ENCODE measurements around the gene CEP85. TPM values are rescaled to one million over a fixed set of nuclear protein-coding genes. Genes with fewer than 3 reads are reported as not detected.

The CEP85 gene
- total and polyA plus RNA-seq, 9 of the 15 experiments (the other 6 are each of a cell fraction or from before 2014, with no cell fraction given), result 42.1 to 140 (median 92.6) TPM

DNA sequence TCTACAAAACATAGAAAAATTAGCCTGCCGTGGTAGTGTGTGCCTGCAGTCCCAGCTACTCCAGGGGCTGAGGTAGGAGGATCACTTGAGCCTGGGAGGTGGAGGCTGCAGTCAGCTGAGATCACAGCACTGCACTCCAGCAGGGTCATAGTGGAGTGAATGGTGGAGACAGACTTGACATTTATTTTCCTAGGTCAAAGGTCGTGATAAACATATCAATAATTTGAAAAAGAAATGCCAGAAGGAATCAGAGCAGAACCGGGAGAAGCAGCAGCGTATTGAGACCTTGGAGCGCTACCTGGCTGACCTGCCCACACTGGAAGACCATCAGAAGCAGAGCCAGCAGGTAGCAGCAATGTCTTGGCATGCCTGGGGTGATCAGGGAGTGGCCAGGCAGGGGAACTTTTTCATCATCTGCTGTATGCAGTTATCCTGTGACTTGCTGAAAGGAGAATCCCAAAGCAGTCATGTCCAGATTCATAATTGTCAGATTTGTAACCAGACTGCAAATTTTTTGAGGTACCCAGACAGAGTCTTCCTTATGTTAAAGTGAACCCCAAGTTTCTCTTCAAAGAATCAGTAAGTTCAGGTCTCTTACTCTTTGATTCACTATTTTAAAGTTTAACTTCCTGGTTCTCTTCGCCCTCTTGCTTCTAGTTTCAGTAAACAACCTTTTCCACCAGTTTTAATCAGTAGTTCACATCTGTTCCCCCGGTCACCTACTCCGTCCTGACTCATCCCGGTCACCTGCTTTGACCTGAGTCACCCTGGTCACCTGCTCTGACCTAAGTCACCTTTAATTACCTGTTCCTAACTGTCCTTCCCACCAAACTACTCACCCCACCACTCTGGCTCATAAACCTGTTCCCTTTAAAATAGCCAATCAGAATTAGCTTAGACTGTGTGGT is 34.5 kb downstream of the CEP85 start (continued):
- TF ChIP-seq, protein P1, sequence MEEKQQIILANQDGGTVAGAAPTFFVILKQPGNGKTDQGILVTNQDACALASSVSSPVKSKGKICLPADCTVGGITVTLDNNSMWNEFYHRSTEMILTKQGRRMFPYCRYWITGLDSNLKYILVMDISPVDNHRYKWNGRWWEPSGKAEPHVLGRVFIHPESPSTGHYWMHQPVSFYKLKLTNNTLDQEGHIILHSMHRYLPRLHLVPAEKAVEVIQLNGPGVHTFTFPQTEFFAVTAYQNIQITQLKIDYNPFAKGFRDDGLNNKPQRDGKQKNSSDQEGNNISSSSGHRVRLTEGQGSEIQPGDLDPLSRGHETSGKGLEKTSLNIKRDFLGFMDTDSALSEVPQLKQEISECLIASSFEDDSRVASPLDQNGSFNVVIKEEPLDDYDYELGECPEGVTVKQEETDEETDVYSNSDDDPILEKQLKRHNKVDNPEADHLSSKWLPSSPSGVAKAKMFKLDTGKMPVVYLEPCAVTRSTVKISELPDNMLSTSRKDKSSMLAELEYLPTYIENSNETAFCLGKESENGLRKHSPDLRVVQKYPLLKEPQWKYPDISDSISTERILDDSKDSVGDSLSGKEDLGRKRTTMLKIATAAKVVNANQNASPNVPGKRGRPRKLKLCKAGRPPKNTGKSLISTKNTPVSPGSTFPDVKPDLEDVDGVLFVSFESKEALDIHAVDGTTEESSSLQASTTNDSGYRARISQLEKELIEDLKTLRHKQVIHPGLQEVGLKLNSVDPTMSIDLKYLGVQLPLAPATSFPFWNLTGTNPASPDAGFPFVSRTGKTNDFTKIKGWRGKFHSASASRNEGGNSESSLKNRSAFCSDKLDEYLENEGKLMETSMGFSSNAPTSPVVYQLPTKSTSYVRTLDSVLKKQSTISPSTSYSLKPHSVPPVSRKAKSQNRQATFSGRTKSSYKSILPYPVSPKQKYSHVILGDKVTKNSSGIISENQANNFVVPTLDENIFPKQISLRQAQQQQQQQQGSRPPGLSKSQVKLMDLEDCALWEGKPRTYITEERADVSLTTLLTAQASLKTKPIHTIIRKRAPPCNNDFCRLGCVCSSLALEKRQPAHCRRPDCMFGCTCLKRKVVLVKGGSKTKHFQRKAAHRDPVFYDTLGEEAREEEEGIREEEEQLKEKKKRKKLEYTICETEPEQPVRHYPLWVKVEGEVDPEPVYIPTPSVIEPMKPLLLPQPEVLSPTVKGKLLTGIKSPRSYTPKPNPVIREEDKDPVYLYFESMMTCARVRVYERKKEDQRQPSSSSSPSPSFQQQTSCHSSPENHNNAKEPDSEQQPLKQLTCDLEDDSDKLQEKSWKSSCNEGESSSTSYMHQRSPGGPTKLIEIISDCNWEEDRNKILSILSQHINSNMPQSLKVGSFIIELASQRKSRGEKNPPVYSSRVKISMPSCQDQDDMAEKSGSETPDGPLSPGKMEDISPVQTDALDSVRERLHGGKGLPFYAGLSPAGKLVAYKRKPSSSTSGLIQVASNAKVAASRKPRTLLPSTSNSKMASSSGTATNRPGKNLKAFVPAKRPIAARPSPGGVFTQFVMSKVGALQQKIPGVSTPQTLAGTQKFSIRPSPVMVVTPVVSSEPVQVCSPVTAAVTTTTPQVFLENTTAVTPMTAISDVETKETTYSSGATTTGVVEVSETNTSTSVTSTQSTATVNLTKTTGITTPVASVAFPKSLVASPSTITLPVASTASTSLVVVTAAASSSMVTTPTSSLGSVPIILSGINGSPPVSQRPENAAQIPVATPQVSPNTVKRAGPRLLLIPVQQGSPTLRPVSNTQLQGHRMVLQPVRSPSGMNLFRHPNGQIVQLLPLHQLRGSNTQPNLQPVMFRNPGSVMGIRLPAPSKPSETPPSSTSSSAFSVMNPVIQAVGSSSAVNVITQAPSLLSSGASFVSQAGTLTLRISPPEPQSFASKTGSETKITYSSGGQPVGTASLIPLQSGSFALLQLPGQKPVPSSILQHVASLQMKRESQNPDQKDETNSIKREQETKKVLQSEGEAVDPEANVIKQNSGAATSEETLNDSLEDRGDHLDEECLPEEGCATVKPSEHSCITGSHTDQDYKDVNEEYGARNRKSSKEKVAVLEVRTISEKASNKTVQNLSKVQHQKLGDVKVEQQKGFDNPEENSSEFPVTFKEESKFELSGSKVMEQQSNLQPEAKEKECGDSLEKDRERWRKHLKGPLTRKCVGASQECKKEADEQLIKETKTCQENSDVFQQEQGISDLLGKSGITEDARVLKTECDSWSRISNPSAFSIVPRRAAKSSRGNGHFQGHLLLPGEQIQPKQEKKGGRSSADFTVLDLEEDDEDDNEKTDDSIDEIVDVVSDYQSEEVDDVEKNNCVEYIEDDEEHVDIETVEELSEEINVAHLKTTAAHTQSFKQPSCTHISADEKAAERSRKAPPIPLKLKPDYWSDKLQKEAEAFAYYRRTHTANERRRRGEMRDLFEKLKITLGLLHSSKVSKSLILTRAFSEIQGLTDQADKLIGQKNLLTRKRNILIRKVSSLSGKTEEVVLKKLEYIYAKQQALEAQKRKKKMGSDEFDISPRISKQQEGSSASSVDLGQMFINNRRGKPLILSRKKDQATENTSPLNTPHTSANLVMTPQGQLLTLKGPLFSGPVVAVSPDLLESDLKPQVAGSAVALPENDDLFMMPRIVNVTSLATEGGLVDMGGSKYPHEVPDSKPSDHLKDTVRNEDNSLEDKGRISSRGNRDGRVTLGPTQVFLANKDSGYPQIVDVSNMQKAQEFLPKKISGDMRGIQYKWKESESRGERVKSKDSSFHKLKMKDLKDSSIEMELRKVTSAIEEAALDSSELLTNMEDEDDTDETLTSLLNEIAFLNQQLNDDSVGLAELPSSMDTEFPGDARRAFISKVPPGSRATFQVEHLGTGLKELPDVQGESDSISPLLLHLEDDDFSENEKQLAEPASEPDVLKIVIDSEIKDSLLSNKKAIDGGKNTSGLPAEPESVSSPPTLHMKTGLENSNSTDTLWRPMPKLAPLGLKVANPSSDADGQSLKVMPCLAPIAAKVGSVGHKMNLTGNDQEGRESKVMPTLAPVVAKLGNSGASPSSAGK (IDR thresholded peaks at IDR 0.05), result no peak
- TF ChIP-seq ZNF232 (CRISPR knock-in tag; IDR thresholded peaks at IDR 0.05) (peak; percentile 55; the same call in 1 of the 2 replicates), NCOA6 (IDR thresholded peaks at IDR 0.05) (no peak), ZNF274 (IDR thresholded peaks at IDR 0.05; ENCODE audit: borderline replicate concordance, low read depth, low read length) (no peak), NFATC3 (IDR thresholded peaks at IDR 0.05) (no peak), CC2D1A (IDR thresholded peaks at IDR 0.05) (0 out of 2 replicates have a peak, but pooled peaks have one; percentile 16)
- TF ChIP-seq, protein P2, sequence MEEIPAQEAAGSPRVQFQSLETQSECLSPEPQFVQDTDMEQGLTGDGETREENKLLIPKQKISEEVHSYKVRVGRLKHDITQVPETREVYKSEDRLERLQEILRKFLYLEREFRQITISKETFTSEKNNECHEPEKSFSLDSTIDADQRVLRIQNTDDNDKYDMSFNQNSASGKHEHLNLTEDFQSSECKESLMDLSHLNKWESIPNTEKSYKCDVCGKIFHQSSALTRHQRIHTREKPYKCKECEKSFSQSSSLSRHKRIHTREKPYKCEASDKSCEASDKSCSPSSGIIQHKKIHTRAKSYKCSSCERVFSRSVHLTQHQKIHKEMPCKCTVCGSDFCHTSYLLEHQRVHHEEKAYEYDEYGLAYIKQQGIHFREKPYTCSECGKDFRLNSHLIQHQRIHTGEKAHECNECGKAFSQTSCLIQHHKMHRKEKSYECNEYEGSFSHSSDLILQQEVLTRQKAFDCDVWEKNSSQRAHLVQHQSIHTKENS (CRISPR knock-in tag; IDR thresholded peaks at IDR 0.05), result no peak
- TF ChIP-seq, protein P3, sequence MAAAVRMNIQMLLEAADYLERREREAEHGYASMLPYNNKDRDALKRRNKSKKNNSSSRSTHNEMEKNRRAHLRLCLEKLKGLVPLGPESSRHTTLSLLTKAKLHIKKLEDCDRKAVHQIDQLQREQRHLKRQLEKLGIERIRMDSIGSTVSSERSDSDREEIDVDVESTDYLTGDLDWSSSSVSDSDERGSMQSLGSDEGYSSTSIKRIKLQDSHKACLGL (CRISPR knock-in tag; IDR thresholded peaks at IDR 0.05; ENCODE audit: borderline replicate concordance, poor library complexity, severe bottlenecking), result no peak
- TF ChIP-seq, protein P4, sequence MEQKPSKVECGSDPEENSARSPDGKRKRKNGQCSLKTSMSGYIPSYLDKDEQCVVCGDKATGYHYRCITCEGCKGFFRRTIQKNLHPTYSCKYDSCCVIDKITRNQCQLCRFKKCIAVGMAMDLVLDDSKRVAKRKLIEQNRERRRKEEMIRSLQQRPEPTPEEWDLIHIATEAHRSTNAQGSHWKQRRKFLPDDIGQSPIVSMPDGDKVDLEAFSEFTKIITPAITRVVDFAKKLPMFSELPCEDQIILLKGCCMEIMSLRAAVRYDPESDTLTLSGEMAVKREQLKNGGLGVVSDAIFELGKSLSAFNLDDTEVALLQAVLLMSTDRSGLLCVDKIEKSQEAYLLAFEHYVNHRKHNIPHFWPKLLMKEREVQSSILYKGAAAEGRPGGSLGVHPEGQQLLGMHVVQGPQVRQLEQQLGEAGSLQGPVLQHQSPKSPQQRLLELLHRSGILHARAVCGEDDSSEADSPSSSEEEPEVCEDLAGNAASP (IDR thresholded peaks at IDR 0.05), result 0 out of 2 replicates have a peak, but pooled peaks have one; percentile 33
- TF ChIP-seq, protein P5, sequence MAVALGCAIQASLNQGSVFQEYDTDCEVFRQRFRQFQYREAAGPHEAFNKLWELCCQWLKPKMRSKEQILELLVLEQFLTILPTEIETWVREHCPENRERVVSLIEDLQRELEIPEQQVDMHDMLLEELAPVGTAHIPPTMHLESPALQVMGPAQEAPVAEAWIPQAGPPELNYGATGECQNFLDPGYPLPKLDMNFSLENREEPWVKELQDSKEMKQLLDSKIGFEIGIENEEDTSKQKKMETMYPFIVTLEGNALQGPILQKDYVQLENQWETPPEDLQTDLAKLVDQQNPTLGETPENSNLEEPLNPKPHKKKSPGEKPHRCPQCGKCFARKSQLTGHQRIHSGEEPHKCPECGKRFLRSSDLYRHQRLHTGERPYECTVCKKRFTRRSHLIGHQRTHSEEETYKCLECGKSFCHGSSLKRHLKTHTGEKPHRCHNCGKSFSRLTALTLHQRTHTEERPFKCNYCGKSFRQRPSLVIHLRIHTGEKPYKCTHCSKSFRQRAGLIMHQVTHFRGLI (CRISPR knock-in tag; IDR thresholded peaks at IDR 0.05), result no peak

All from K562 (cell line).